ENCODE results near the gene IL15.
A peak's percentile ranks its signal among the peaks of the same experiment; 100 is the strongest.

Gene IL15

DNA sequence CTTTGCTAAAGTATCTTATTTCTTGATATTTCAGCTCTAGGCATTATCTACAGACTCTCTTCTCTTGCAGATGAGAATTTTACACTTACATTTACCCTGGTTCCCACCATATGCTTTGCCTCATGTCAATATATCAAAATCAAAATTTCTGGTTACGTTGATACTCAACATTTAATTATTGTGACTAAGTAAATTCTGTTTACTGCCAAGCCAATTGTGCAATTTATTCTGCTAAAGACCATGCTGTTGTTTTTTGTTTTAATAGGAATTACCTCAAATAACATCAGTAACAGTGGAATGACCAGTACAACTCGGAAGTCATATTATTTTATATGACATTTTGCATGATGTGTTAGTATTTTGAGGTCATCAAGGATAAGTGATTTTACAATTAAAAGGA is 125.5 kb downstream of the IL15 start:
- peaks cover 3% of the 10 kb centered on the region for H3K9me3 Mint-ChIP-seq
- no peak overlapping the region for H3K27ac Mint-ChIP-seq
- ATAC-seq (no peak), DNase-seq (ENCODE audit: low spot score in 2 of 2) (no peak)
- H3K36me3 Mint-ChIP-seq: no peaks in the 10 kb centered on the region
- H3K4me3 Mint-ChIP-seq: no peak overlapping the region
- no peaks in the 10 kb centered on the region for H3K4me1 Mint-ChIP-seq

DNA sequence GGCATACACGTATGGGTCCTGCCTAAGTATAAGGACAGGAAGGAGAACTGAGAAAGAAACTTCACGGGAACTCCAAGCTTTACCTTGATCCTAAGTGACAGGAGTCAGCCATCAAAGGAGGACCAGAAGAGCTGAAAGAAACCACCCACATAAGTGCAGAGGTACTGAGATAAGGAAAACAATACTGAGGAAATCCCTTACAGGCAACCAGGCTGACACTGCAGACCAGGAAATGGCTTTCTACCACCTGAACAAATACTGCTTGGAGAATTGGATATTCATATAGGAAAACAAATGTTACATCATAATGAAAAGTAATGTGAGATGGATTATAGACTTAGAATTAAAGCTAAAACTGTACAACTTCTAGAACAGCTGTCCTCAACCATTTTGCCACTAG is 127.0 kb downstream of the IL15 start:
- H3K36me3 Mint-ChIP-seq: no peaks in the 10 kb centered on the region
- ATAC-seq: no peak
- no peaks in the 10 kb centered on the region for H3K4me1 Mint-ChIP-seq
- H3K4me3 Mint-ChIP-seq: no peak overlapping the region
- H3K27ac Mint-ChIP-seq: no peak overlapping the region
- DNase-seq (ENCODE audit: low spot score in 2 of 2): no peak
- H3K9me3 Mint-ChIP-seq: peaks cover 3% of the 10 kb centered on the region

DNA sequence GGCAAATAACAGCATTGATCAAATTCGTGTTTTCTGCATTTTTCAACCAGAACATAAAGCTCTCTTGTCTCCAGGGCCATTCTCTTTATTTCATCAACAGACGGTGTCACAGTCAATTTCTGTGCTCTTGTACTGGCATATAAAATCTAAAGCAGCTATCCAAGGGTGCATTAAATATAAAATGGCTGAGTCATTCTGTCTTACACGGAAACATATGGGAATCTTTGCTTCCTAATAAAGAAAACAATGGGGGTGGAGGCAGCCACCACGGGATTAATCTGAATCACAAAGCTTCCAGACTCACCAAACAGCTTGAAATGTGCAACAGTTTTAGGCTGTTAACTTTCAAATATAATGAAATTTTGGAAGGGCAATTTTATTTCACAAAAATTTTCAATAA is 132.6 kb downstream of the IL15 start:
- DNase-seq (ENCODE audit: low spot score in 2 of 2) (no peak), ATAC-seq (no peak)
- H3K4me3 Mint-ChIP-seq: no peak overlapping the region
- peaks cover 15% of the 10 kb centered on the region for H3K4me1 Mint-ChIP-seq
- H3K36me3 Mint-ChIP-seq: no peaks in the 10 kb centered on the region
- peaks cover 3% of the 10 kb centered on the region for H3K9me3 Mint-ChIP-seq
- H3K27ac Mint-ChIP-seq: no peak overlapping the region

DNA sequence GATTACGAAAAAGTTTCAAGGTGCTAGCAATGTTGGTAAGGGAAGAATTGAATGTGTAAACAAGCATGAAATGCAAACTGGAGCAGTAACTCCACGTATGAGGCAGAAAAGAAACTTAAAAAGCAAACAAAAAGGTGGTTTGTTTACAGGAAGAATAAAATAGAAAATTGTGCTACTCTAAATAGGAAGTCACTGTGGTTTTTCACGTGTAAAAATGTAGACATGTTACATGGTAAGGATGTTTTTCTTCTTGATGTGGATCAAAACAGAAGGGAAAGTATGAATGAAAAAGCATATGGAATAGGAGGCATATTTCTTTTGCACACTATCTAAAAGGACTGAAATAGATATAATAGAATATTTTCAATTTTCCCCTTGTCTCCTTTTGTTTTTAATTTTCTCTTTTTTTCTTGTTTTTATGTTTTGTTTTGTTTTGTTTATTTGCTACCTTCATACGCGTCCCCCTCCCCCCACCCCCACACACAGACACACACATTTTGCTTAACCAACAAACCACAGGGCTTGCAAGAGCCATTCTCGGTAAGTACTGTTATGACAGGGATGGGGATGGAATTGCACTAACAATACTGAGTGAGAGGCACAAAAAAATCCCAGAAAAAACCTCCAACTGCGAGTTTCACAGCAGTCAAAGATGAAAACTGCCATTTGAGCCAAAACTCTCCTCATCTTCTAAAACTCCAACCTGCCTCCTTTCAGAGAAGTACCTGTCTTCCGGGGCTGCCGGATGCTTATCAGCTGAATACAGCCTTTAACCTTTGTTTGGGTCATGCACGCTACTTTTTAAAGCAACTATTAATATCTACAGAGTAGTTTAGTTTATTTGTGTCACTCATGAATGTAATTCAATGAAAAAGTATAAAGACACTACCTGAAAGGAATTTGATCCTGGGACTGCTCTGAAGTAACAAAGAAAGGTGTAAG is 135.8 kb downstream of the IL15 start:
- DNase-seq (ENCODE audit: low spot score in 2 of 2): no peak
- H3K27ac Mint-ChIP-seq: peak overlapping the region; percentile 10
- peaks cover 15% of the 10 kb centered on the region for H3K4me1 Mint-ChIP-seq
- H3K36me3 Mint-ChIP-seq: no peaks in the 10 kb centered on the region
- peak overlapping the region; percentile 40 for H3K4me3 Mint-ChIP-seq
- ATAC-seq: peak; percentile 81
- H3K9me3 Mint-ChIP-seq: peaks cover 2% of the 10 kb centered on the region

DNA sequence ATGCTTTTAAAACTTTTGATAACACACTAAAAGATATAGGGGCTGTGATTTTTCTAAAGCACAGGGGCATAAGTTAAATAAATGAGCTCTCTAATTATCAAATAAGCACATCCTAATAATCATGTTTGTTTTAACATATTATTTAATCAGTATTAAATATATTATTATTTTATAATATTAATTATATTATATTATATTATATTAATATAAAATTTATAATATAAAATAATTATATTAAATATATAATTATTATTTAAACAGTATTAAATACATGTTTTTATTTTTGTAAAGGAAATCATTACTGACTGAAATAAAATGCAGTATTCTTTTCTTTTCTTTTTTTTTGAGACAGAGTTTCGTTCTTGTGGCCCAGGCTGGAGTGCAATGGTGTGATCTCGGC is 136.5 kb downstream of the IL15 start:
- Mint-ChIP-seq H3K36me3 (no peaks in the 10 kb centered on the region), H3K9me3 (peaks cover 2% of the 10 kb centered on the region), H3K4me1 (peaks cover 15% of the 10 kb centered on the region), H3K27ac (no peak overlapping the region), H3K4me3 (peak overlapping the region; percentile 40)
- no peak for ATAC-seq
- no peak for DNase-seq (ENCODE audit: low spot score in 2 of 2)

GRCh38 chr4:141782205-141782604 is 145.8 kb downstream of the IL15 start:
- ATAC-seq: no peak
- no peak for DNase-seq (ENCODE audit: low spot score in 2 of 2)
- Mint-ChIP-seq H3K27ac (no peak overlapping the region), H3K4me3 (no peak overlapping the region), H3K36me3 (no peaks in the 10 kb centered on the region), H3K4me1 (no peaks in the 10 kb centered on the region), H3K9me3 (no peaks in the 10 kb centered on the region)
